ENCODE results near the gene ECSIT. TPM values are rescaled to one million over a fixed set of nuclear protein-coding genes. Genes with fewer than 3 reads are reported as not detected.
"Not testable (repeated sequence)": the region's sequence is repeated elsewhere in the genome, so short reads cannot be mapped to it uniquely, and the experiment has no call there.

Gene ECSIT
- total and polyA plus RNA-seq, 3 donors from 2014 or later, result 28.9 to 58.7 (median 45.4) TPM

DNA sequence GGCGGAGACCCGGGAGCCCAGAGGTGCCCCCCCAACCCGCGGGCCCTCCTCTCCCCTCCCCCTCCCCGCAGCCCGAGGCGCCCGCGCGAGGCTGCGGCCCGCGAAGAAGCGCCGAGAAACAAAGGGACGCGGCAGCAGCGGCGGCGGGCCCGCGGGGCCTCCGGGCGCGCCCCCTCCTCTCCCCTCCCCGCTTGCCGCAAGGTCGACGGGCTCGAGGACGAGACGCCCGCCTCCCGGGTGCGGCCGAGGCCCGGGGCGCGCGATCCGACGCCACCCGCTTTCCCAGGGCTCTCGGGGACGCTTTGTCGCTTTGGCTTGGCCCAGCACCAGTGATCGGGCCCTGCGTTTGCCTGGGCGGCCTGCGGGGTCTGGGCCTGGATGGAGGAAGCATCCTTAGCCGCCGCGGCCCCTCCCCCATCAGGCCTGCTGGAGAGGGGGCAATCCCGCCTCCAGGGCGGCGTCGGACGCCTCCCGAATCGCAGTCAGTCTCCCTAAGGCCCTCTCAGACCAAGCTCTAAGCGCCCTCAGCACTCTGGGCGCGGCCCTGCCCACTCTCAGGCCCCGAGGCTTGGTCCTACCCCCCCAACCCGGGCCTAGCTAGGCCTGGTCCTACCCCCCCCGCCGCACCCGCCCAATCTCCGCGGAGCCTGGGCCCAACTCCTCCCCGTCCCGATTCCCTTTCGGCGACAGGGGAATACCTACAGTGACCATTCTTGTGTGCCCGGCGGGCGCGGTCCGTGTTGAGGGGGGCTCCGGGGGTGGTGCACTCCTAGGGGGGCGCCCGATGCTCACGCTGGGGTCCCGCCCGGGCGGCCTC, 48.8 kb downstream of the ECSIT start:
- no peaks in the 10 kb centered on the region for H3K27me3 ChIP-seq
- 3% methylated on average over 73 of the region's 86 CpGs; no CpG with 5 or more reads in 1 of the 2 donors for WGBS, 2 donors
- no peaks in the 10 kb centered on the region for H3K9me3 ChIP-seq
- intact Hi-C loops (cut with DNase I; ENCODE audit: low total_unique reads), result no loop called here
- peak overlapping the region; percentile 31 to 43 for H3K4me3 ChIP-seq
- H3K4me1 ChIP-seq, result peaks cover 16% of the 10 kb centered on the region
- H3K27ac ChIP-seq, result no peak overlapping the region
- TF ChIP-seq, protein P1, sequence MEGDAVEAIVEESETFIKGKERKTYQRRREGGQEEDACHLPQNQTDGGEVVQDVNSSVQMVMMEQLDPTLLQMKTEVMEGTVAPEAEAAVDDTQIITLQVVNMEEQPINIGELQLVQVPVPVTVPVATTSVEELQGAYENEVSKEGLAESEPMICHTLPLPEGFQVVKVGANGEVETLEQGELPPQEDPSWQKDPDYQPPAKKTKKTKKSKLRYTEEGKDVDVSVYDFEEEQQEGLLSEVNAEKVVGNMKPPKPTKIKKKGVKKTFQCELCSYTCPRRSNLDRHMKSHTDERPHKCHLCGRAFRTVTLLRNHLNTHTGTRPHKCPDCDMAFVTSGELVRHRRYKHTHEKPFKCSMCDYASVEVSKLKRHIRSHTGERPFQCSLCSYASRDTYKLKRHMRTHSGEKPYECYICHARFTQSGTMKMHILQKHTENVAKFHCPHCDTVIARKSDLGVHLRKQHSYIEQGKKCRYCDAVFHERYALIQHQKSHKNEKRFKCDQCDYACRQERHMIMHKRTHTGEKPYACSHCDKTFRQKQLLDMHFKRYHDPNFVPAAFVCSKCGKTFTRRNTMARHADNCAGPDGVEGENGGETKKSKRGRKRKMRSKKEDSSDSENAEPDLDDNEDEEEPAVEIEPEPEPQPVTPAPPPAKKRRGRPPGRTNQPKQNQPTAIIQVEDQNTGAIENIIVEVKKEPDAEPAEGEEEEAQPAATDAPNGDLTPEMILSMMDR (IDR thresholded peaks at IDR 0.05), result no peak
- no peak for TF ChIP-seq POLR2A (IDR thresholded peaks at IDR 0.05)
- DNase-seq, result no peak
- no peaks in the 10 kb centered on the region for H3K36me3 ChIP-seq (ENCODE audit: low read depth, missing control alignments)

DNA sequence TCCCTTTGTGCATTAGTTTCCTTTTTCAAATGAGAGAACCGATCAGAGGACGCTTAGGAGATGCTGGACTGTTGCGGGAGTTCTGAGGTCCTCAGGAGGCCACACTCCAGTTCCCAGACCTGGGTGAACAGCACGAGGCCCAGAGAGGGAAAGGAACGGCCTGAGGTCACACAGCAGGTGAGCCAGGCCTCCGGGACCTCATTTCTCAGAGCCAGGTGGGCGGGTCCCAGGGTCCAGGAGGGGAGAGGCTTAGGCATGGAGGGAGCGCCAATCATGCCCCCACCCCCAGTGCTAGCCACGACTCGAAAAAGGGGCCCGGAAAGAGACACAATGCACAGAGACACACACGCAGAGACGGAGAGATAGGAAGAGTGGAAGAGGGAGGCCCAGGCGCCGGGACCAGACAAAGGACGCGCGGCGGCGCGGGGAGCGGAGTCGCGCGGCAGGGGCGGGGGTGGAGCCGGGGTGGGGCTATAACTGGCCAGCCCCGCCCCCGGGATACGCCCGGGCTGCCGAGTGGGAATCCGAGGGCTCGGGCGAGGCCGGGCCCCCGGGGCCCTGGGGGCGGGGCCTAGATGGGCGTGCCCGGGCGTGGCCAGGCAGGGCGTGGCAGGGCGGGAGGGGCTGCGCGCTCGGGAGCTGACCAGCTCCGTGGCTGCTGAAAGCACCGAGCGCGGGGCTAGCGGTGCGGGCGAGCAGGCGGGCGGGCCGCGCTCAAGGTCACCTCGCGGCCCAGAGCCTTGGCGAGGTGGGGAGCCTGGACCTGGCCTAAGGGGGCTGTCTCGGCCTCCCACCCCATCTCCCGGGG, 49.6 kb downstream of the ECSIT start:
- H3K27ac ChIP-seq, result no peak overlapping the region
- H3K9me3 ChIP-seq, result no peaks in the 10 kb centered on the region
- no peaks in the 10 kb centered on the region for H3K36me3 ChIP-seq (ENCODE audit: low read depth, missing control alignments)
- H3K27me3 ChIP-seq, result no peaks in the 10 kb centered on the region
- TF ChIP-seq, protein P1 (IDR thresholded peaks at IDR 0.05), result no peak
- TF ChIP-seq POLR2A (IDR thresholded peaks at IDR 0.05), result no peak
- peak; percentile 73 for DNase-seq
- intact Hi-C loops (cut with DNase I; ENCODE audit: low total_unique reads), result no loop called here
- peaks cover 16% of the 10 kb centered on the region for H3K4me1 ChIP-seq
- 20 to 27% methylated on average over 24 to 34 of the region's 62 CpGs for WGBS, 2 donors
- peak overlapping the region; percentile 31 to 43 for H3K4me3 ChIP-seq

DNA sequence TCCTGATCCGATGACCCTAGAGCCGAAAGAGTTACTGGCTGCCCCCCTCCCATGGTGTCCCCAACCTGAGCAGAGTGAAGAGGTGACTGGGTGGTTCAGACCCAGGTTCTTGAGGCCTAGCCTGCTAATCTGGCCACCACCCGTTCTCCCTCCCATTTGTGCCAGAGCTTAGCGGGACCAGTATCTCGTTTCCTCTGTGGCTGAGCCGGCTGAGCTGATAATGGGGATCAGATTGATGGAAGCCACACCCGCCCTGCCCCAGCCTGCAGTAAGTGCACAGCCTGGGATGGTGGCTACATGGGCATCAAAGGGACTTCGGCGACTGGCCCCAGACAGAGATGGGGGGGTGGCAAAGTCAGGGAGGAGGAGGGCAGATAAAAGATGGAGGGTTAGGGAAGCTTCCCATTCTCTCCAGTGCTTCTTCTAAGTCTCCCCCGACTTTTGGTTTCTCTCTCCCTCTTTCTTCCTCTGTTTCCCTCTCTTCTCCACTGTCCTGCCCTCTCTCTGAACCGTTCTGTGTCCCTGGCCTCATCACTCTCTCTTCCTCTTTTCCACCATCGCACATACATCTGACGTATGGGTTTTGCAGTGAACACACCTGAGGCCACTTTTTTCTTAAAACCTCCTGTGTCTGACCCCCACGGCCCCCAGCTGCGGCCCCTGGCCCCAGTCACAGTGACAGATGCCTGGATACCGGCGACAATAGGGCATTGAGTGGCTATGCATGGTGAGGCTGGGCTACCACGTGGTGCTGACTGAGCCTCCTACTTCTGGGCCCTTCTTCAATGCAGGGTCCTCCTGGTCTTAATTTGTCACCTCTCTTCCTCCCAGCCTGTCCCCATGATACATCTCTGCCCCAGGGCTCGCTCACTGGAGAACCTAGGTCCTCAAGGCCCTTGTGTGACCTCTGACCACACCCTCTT, 50.5 kb downstream of the ECSIT start:
- Histone ChIP-seq H3K27ac (no peak overlapping the region), H3K9me3 (no peaks in the 10 kb centered on the region), H3K4me1 (peaks cover 16% of the 10 kb centered on the region), H3K27me3 (no peaks in the 10 kb centered on the region), H3K4me3 (peak overlapping the region in 1 of 2 donors; percentile 43), H3K36me3 (ENCODE audit: low read depth, missing control alignments) (no peaks in the 10 kb centered on the region)
- no peak for DNase-seq
- WGBS, 2 donors, result 64 to 66% methylated on average over 17 to 19 of the region's 19 CpGs
- intact Hi-C loops (cut with DNase I; ENCODE audit: low total_unique reads), result no loop called here
- TF ChIP-seq, protein P1 (IDR thresholded peaks at IDR 0.05), result no peak
- no peak for TF ChIP-seq POLR2A (IDR thresholded peaks at IDR 0.05)

DNA sequence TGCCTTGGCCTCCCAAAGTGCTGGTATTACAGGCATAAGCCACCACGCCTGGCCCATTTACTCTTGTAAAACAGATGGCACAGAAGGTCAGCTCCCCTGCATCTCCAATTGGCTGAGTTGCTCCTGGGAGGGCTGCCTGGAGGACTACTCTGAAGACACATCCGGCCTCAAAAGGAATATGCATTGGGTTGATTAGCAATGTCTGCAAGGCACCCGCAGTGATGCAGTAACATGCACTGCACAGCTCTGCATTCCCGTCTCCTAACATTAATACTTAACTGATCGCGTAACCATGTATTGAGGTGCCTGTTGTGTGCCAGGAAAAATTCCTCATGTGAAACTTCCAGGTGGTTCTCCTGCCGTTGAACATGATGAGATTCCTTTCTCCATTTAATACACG, 53.1 kb downstream of the ECSIT start:
- Histone ChIP-seq H3K4me3 (no peak overlapping the region), H3K9me3 (no peaks in the 10 kb centered on the region), H3K27ac (no peak overlapping the region), H3K27me3 (no peaks in the 10 kb centered on the region), H3K4me1 (no peaks in the 10 kb centered on the region), H3K36me3 (ENCODE audit: low read depth, missing control alignments) (no peaks in the 10 kb centered on the region)
- intact Hi-C loops (cut with DNase I; ENCODE audit: low total_unique reads), result no loop called here
- no peak for DNase-seq
- 83 to 84% methylated on average over 8 of the region's 8 CpGs for WGBS, 2 donors
- TF ChIP-seq POLR2A (IDR thresholded peaks at IDR 0.05), result no peak
- TF ChIP-seq, protein P1 (IDR thresholded peaks at IDR 0.05), result no peak

DNA sequence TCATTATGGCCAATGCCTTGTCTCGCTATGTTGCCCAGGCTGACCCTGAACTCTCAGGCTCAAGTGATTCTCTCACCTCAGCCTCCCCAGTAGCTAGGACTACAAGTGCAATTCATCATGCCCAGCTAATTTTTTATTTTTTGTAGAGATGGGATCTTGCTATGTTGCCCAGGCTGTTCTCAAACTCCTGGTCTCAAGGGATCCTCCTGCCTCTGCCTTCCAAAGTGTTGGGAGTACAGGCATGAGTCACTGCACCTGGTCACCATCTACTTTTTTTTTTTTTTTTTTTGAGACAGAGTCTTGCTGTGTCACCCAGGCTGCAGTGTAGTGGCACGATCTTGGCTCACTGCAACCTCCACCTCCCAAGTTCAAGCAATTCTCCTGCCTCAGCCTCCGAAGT, 53.6 kb downstream of the ECSIT start:
- WGBS, 2 donors, result 88 to 96% methylated on average over 3 of the region's 3 CpGs

More for the DNA sequence above, 53.6 kb downstream of the ECSIT start:
- H3K27me3 ChIP-seq; H3K4me1 ChIP-seq; intact Hi-C loops (cut with DNase I; ENCODE audit: low total_unique reads); H3K4me3 ChIP-seq; H3K27ac ChIP-seq; H3K9me3 ChIP-seq; H3K36me3 ChIP-seq (ENCODE audit: low read depth, missing control alignments); DNase-seq: not testable (repeated sequence)
